DOHH2 (cell line): ENCODE data around the gene ARFIP1.

Experiments used
- CTCF ChIP-seq: fragments of 200-600 bp; sonication (generic); IDR thresholded peaks from one replicate; pipeline ENCODE4 v1.5.1; 2014; ENCODE audit warnings: antibody characterized with exemption, mild to moderate bottlenecking, low read depth, low read length; ENCODE audit not compliant: poor library complexity, severe bottlenecking
- EZH2phosphoT487 ChIP-seq: fragments of 200-600 bp; sonication (generic); IDR thresholded peaks from 2 replicates; pipeline ENCODE4 v1.6.1; 2017; ENCODE audit warnings: borderline replicate concordance, mild to moderate bottlenecking, antibody characterized with exemption, low read length, moderate library complexity, mixed read lengths

- TF ChIP-seq CTCF, result no peak
- no peak for TF ChIP-seq EZH2phosphoT487
These were observed 63.8 kb downstream of the ARFIP1 start for GRCh38 chr4:152843481-152844090.
